Measurements from ENCODE around the gene GRIP1.

GRIP1 gene

DNA sequence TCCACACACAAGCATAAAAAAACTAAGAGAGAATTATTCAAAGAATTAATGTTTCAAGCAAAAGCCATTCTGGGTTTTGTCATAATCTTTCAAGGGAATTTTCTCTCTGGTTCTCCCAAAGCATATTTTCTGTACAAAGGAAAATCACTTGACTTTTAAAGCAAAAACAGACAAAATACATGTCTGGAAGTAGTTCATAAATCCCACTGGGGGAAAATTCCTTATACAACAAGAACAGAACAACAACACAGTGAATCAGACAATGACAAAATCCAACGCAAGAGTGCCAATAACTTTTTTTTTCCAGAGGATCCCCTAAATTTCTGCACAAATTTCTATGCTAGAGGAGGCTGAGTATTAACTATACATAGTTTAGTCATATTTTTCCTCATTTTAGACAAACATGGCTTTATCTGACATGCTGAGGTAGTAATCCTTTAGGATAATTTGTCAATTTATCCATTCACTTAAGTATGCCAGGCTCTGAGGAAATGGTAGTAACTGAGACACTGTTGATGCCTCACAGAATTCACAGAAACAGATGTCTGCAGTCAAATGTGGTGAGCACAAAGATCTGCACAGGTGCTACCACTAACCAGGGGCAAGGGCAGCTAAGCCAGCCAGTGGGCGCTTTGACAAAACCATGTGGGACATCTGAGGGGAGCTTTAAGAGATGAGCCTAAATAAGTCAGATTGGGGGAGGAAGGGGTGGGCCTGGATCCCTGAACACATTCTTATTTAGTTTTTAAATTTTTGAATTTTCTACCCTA lies 38.0 kb downstream of the GRIP1 start:
- DNase-seq (ENCODE audit: low spot score), result no peak

DNA sequence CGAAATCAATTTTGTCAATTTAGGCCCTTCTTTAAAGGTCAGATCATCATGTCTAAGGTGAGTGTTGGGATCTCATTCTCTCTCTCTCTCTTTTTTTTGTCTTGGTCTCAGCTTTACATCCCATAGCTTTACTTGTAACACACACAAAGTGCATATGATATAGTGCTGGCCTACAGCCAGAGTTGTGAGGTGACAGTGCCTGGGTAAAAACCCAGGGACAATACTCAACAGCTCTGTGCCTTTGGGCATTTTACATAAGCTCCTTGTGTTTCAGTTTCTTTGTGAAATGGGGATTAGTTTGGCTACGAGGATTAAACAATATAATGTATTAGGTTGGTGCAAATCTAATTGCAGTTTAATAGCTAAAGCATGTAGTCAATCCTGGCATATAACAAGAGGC lies 40.2 kb downstream of the GRIP1 start:
- no peak for DNase-seq (ENCODE audit: low spot score)

- DNase-seq (ENCODE audit: low spot score), result no peak
Observed at GRCh38 chr12:66637699-66638301, 41.1 kb downstream of the GRIP1 start.

DNA sequence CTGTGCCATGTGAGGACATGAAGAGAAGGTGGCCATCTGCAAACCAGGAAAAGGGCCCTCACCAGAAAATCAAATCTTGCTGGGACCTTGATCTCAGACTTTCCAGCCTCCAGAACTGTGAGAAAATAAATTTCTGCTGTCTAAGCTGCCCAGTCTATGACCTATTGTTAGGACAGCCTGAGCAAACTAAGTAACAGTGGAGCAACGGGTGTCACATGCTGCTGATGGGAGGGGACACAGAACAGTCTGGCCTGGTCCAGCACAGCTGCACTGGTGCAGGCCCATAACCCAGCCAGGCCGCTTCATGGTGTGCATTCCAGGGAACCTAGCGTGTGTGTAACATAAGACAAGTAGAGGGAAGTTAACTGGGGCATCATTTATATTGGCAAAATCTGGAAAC lies 42.1 kb downstream of the GRIP1 start:
- DNase-seq (ENCODE audit: low spot score), result no peak

DNA sequence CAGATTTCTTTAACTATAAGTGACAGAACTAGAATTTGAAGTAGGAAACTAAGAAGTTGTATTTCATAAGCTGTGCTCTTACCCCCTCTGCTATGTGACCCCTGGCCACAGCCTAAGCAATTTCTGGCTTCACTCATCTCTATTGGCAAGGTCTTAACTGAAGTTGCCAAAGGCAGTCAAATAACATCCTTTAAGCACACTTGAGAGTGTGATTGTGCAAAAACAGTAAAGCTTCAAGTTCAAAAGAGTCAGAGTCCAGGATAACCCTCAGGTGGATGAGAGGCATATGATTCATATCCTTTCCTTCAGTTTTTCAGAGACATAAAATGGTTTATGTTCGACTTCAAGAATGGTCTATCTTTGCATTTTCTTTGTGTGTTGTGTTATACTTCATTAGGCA lies 45.2 kb downstream of the GRIP1 start:
- no peak for DNase-seq (ENCODE audit: low spot score)

DNA sequence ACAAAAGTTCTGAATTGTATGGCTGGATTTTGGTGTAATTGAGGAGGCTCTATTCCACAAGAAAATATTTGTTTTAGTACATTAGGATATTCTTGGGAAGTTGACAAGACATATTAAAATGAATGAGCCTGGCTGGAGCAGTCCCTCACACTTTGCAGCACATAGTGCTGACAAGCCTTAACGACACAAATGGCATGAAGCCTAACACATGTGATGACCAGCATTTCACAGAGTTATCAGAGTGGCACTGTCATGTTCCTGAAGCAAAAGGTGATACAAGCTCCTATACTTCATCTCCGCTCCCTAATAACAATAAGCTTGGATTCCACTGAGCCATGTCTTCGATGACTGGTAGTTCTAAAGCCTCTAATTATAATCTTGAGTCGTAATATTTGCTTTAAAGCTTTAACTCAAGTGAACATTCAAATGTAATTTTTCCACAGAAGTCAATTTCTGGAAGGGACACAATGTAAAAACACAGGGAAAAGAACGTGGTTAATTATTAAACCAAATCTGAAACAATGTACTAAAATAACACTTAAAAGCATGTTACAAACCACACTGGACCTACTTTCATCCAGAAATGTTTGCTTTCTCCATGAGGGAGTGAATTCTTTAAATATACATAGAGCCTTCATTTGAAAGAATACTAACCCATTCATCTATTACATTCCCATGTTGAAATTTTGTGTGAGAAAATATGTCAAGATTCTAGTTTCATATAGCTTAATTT lies 49.6 kb downstream of the GRIP1 start:
- DNase-seq (ENCODE audit: low spot score), result no peak

DNA sequence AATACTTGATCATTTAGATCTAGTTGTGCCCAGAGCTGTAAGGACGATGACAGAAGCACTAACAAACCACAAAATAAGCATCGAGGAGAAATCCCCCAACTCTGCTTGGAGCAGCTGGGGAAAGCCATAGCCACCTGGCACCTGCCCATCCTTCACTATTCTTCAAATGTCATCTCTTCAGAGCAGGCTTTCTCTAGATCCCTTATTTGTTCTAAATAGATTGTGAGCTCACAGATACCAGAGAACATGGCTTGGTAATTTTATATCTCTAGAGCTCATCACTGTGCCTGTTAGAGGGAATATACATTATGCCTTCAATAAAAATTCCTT lies 50.9 kb downstream of the GRIP1 start:
- no peak for DNase-seq (ENCODE audit: low spot score)

DNA sequence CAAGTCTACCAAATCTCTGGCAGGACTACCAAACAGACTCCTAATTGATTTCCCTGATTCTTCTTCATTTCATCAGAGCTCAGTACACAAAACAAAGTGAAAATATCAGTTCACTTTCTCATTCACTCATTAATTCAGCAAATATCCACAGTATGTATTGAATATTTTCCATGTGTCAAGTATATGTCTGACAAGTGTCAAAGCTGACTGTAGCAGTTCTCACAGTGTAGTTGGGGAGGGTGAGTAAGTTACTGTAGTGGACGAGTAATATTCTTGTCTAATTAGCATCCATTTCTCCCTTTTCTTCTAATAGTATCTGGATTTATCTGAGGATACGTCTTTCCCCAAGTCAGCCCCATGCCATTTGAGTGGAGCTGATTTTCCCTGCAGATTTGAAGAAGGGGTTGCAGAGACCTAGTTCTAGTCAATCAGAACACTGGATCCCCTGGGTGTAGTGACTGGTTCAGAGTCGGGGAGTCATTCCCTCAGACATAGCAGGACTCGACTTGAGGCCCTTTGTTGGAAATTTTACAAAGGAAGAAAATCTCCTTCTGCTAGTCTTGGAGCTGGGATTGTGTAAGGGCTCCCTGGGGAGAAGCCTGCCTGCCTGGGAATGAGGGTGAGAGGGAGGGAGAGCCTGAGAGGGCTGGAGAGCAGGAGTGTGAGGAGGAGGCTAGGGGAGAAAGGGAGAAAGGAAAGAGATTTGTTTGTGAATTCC lies 51.4 kb downstream of the GRIP1 start:
- no peak for DNase-seq (ENCODE audit: low spot score)

GRCh38 chr12:66624806-66625205 lies 54.1 kb downstream of the GRIP1 start:
- DNase-seq (ENCODE audit: low spot score), result no peak

- no peak for DNase-seq (ENCODE audit: low spot score)
Observed at GRCh38 chr12:66623455-66623854, 55.4 kb downstream of the GRIP1 start.

DNA sequence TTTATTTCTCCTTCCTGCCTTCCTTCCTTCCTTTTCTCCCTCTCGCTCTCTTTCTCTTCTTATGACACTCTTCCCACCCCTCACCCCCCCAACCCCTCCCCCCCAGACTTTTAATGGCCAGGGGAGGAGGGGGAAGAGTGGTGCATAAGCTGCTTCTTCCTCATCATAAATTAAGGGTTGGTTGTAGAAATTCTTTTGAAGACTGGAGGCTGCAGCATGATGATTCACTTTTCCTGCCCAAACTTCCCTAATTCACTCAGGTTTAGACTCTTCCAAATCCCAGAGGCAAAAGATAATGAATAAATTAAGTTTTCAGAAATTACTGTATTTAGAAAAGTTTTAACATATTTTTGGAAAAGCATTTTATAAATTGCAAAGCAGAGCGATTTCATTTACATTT lies 58.2 kb downstream of the GRIP1 start:
- DNase-seq (ENCODE audit: low spot score), result no peak

- DNase-seq (ENCODE audit: low spot score), result no peak
Observed at GRCh38 chr12:66620026-66620425, 58.9 kb downstream of the GRIP1 start.

GRCh38 chr12:66617991-66618390 lies 60.9 kb downstream of the GRIP1 start:
- DNase-seq (ENCODE audit: low spot score), result no peak

- no peak for DNase-seq (ENCODE audit: low spot score)
Observed at GRCh38 chr12:66612090-66612775, 66.6 kb downstream of the GRIP1 start.

- DNase-seq (ENCODE audit: low spot score), result no peak
Observed at GRCh38 chr12:66607147-66607546, 71.7 kb downstream of the GRIP1 start.

DNA sequence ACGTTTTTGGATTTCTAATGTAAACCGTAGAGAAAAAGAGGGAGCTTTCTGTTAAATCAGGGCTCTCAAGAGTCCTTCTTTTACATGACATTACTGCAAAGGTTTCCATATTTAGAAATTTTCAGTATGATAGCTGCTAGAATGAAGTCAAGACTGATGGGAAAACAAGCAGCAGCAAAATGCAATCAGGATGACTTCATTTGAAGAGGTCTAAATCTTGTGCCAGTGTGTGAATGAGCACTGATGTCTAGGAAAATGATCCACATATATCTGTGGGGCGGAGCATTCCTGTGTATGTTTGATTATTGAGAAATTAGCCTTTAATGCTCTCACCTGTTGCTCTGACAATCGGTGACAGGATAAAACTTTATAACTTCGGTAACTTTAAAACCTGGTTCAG lies 73.6 kb downstream of the GRIP1 start:
- DNase-seq (ENCODE audit: low spot score), result no peak

DNA sequence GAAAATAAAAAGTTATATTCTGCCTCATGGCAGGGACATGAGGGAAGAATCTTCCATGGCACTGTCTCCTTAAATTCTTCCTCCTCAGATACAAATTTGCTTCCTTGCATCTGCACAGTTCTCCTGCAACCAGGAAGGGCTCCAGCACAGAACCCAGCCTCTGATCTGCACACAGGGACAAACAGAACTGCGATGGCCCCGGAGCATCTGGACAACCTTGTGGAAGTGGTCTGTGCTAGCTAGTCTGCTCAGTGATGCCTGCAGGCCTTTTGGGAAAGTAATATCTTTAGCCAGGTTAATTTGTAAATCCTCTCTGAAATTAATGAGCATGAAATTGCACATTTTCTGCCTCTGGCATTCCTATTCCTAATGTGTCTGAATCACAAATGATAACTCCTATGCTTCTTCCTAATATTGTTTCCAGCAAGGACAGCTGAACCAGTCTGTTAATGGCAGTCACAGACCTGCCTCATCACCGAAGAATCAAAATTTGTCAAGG lies 74.8 kb downstream of the GRIP1 start:
- no peak for DNase-seq (ENCODE audit: low spot score)

GRCh38 chr12:66603461-66603860 lies 75.4 kb downstream of the GRIP1 start:
- DNase-seq (ENCODE audit: low spot score), result no peak

DNA sequence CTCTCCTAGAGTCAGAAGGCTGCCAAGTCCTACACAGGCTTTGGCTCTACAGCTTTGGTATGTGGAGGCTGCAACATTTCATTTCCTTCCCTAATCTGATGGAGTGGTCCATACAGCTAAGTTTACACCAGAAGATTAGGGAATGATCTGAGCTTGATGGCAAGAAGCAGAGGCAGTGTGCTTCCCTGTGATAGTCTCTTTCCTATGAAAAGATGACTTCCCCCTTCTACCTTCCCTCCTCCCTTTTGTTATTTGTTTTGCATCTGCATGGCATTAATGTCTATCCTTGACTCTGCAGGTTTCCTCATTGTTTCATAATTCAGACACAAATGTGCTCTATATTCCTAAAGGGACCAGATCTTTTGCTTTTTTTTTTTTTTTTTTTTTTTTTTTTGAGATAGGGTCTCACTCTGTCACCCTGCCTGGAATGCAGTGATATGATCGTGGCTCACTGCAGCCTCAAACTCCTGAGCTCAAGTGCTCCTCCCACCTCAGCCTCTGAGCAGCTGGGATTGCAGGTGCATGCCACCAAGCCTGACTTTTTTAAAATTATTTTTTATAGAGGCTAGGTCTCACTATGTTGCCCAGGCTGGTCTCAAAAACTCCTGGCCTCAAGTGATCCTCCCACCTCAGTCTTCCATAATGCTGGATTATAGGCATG lies 76.3 kb downstream of the GRIP1 start:
- DNase-seq (ENCODE audit: low spot score), result no peak

DNA sequence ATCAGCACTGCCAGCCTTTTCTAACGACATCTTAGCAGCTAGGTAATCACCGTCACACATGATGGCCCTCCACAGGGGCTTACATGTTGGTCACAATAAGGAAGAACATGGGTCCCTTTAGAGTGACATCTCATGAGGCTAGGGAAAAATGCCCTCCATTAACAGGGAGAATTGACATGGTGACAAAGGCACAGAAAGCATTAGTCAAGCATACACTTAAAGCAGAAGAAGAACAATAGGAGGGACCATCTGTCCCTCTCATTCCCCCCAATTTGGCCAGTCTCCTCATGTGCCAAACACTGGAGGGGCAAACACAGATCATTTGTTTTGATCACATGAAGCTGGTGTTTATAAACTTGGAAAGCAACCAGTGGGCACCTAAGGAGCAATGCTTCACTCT lies 78.0 kb downstream of the GRIP1 start:
- DNase-seq (ENCODE audit: low spot score), result no peak

GRCh38 chr12:66599816-66600215 lies 79.1 kb downstream of the GRIP1 start:
- DNase-seq (ENCODE audit: low spot score), result no peak

Data from kidney capillary endothelial cell (primary cell).